Measurements from ENCODE around the gene FAM9C. TPM values are rescaled to one million over a fixed set of nuclear protein-coding genes. Genes with fewer than 3 reads are reported as not detected.

FAM9C gene
- total and polyA plus RNA-seq, 2 donors (not counting 3 experiments of a cell fraction or from before 2014, with no cell fraction given) = not detected

DNA sequence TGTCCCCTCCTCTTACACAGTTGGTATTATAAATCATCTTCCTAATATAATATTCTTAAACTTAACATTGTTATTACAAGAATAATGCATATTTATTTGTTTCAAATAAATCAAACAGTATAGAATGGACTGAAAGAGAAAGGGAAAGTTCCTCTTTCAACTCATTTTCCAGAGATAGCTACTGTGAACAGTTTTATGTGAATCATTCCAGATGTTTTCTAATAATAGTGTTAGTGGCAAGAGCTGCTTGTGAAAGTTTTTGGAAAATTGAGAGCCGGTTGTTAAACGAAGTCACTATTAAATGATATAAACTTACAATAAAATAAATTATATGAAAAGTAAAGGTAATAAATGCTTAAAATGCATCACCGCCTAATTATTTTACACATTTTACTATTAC lies 55.0 kb downstream of the FAM9C start:
- no peak overlapping the region for H3K4me3 ChIP-seq (replicated peaks in 1 of 3; ENCODE audit: insufficient read depth in 1 of 3, low read depth in 1 of 3, low read length in 3 of 3)
- dilution Hi-C loops (cut with MboI; ENCODE audit: extremely low pct_ligation_motif_present, low sequenced_read_pairs) (no loop called here), intact Hi-C loops (cut with micrococcal nuclease) (no loop called here)
- H3K79me2 ChIP-seq (ENCODE audit: control insufficient read depth, insufficient read depth, low read length) = no peaks in the 10 kb centered on the region
- no peaks in the 10 kb centered on the region for H3K9me3 ChIP-seq (replicated peaks; ENCODE audit: control insufficient read depth, insufficient read depth, low read length)
- ChIA-PET CTCF (no interaction called here), POLR2A (no interaction called here)
- no peaks in the 10 kb centered on the region for H3K9me1 ChIP-seq (replicated peaks; ENCODE audit: control insufficient read depth, extremely low read depth, insufficient read depth, low read length)
- FAIRE-seq (no peak), DNase-seq (ENCODE audit: low read depth, low spot score) (no peak)
- H3K4me1 ChIP-seq (ENCODE audit: control insufficient read depth, extremely low read depth, insufficient read depth, low read length) = peaks cover 21% of the 10 kb centered on the region
- TF ChIP-seq JUN (IDR thresholded peaks at IDR 0.05; ENCODE audit: borderline replicate concordance, insufficient read depth, insufficient read length, low read depth) (no peak), MYC (IDR thresholded peaks at IDR 0.05; ENCODE audit: low read depth, low read length) (no peak), GATA2 (IDR thresholded peaks at IDR 0.05; ENCODE audit: insufficient read depth, insufficient read length, low read depth, low read length) (no peak), EZH2 (IDR thresholded peaks at IDR 0.05; ENCODE audit: borderline replicate concordance, low read depth, low read length, severe bottlenecking) (no peak), CTCF (IDR thresholded peaks at IDR 0.05; ENCODE audit: extremely low read depth in 1 of 2, insufficient read depth in 1 of 2, low read depth in 1 of 2, low read length in 2 of 2) (no peak)
- no peak overlapping the region for H3K4me2 ChIP-seq (ENCODE audit: insufficient read depth, low read length)
- H3K27me3 ChIP-seq (ENCODE audit: control insufficient read depth in 2 of 2, insufficient read depth in 2 of 2, low read length in 2 of 2) = no peaks in the 10 kb centered on the region
- no peak overlapping the region for H3K9ac ChIP-seq (replicated peaks; ENCODE audit: extremely low read depth, insufficient read depth, low read length)
- H2AFZ ChIP-seq (ENCODE audit: low read depth, low read length) = no peak overlapping the region
- no peaks in the 10 kb centered on the region for H3K36me3 ChIP-seq (ENCODE audit: control insufficient read depth in 2 of 2, extremely low read depth in 1 of 2, insufficient read depth in 2 of 2, low read length in 2 of 2)
- BruUV-seq (replicated peaks) = no TSS peak
- H4K20me1 ChIP-seq (replicated peaks; ENCODE audit: control insufficient read depth, extremely low read depth, insufficient read depth, low read length) = no peaks in the 10 kb centered on the region
- no peak overlapping the region for H3K27ac ChIP-seq (ENCODE audit: insufficient read depth, low read depth, low read length)

DNA sequence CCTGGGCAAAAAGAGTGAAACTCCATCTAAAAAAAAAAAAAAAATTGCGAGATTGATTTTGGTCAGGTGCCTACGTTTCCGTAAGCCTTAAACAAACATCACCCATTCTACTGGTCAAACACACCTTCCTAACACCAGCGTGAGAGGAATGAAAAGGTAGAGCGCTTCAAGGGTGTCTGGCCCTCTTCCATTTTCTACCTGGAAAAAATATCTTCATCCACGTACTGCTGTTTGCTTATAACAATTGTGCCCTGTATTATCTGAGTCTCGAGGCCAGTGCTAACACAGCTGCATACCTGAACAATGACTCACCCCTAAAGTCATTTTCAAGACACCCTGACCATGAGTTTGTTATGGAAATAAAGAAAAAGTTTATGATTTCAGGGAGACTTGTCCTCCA lies 55.6 kb downstream of the FAM9C start:
- intact Hi-C loops (cut with micrococcal nuclease) (no loop called here), dilution Hi-C loops (cut with MboI; ENCODE audit: extremely low pct_ligation_motif_present, low sequenced_read_pairs) (no loop called here)
- no TSS peak for BruUV-seq (replicated peaks)
- no peak overlapping the region for H2AFZ ChIP-seq (ENCODE audit: low read depth, low read length)
- H3K79me2 ChIP-seq (ENCODE audit: control insufficient read depth, insufficient read depth, low read length) = no peaks in the 10 kb centered on the region
- no peaks in the 10 kb centered on the region for H3K36me3 ChIP-seq (ENCODE audit: control insufficient read depth in 2 of 2, extremely low read depth in 1 of 2, insufficient read depth in 2 of 2, low read length in 2 of 2)
- POLR2A ChIA-PET = no interaction called here
- peak overlapping the region; percentile 32 for H3K27ac ChIP-seq (ENCODE audit: insufficient read depth, low read depth, low read length)
- H3K9me1 ChIP-seq (replicated peaks; ENCODE audit: control insufficient read depth, extremely low read depth, insufficient read depth, low read length) = no peaks in the 10 kb centered on the region
- no peak overlapping the region for H3K4me2 ChIP-seq (ENCODE audit: insufficient read depth, low read length)
- peaks cover 24% of the 10 kb centered on the region for H3K4me1 ChIP-seq (ENCODE audit: control insufficient read depth, extremely low read depth, insufficient read depth, low read length)
- H4K20me1 ChIP-seq (replicated peaks; ENCODE audit: control insufficient read depth, extremely low read depth, insufficient read depth, low read length) = no peaks in the 10 kb centered on the region
- DNase-seq (ENCODE audit: low read depth, low spot score) = peak; percentile 73
- TF ChIP-seq CTCF (IDR thresholded peaks at IDR 0.05; ENCODE audit: extremely low read depth in 1 of 2, insufficient read depth in 1 of 2, low read depth in 1 of 2, low read length in 2 of 2) (no peak), JUN (IDR thresholded peaks at IDR 0.05; ENCODE audit: borderline replicate concordance, insufficient read depth, insufficient read length, low read depth) (peak; percentile 74), POLR2A (IDR thresholded peaks at IDR 0.05; ENCODE audit: low read depth, low read length) (no peak), EZH2 (IDR thresholded peaks at IDR 0.05; ENCODE audit: borderline replicate concordance, low read depth, low read length, severe bottlenecking) (no peak), MYC (IDR thresholded peaks at IDR 0.05; ENCODE audit: low read depth, low read length) (no peak), GATA2 (IDR thresholded peaks at IDR 0.05; ENCODE audit: insufficient read depth, insufficient read length, low read depth, low read length) (no peak), FOS (IDR thresholded peaks at IDR 0.05; ENCODE audit: borderline replicate concordance, insufficient read depth, low read length) (peak; percentile 59)
- FAIRE-seq = peak; percentile 59
- H3K9me3 ChIP-seq (replicated peaks; ENCODE audit: control insufficient read depth, insufficient read depth, low read length) = no peaks in the 10 kb centered on the region
- CTCF ChIA-PET = no interaction called here
- no peaks in the 10 kb centered on the region for H3K27me3 ChIP-seq (ENCODE audit: control insufficient read depth in 2 of 2, insufficient read depth in 2 of 2, low read length in 2 of 2)
- H3K4me3 ChIP-seq (replicated peaks in 1 of 3; ENCODE audit: insufficient read depth in 1 of 3, low read depth in 1 of 3, low read length in 3 of 3) = no peak overlapping the region
- no peak overlapping the region for H3K9ac ChIP-seq (replicated peaks; ENCODE audit: extremely low read depth, insufficient read depth, low read length)

All from endothelial cell of umbilical vein (primary cell).